ENCODE measurements around the gene PDE6H. TPM values are rescaled to one million over a fixed set of nuclear protein-coding genes. Genes with fewer than 3 reads are reported as not detected.

The PDE6H gene
- total RNA-seq, 2 experiments from 2014 or later = not detected

GRCh38 chr12:14982991-14983390 lies 10.1 kb downstream of the PDE6H start:
- no peak overlapping the region for H3K4me3 ChIP-seq (ENCODE audit: low read length)
- H3K9me3 Mint-ChIP-seq = no peaks in the 10 kb centered on the region
- peak overlapping the region; percentile 7 for H3K27ac Mint-ChIP-seq
- H3K36me3 ChIP-seq (ENCODE audit: insufficient read depth, low read length) = no peaks in the 10 kb centered on the region
- peaks cover 24% of the 10 kb centered on the region for H3K4me1 ChIP-seq (ENCODE audit: insufficient read depth, low read length)
- H3K9me3 ChIP-seq (ENCODE audit: control insufficient read depth in 1 of 2, insufficient read depth in 1 of 2, low read length in 2 of 2) = no peaks in the 10 kb centered on the region
- peaks cover 71% of the 10 kb centered on the region for H3K4me1 Mint-ChIP-seq (ENCODE audit: low read depth)
- H3K27me3 ChIP-seq (ENCODE audit: control insufficient read depth in 1 of 2, insufficient read depth in 2 of 2, low read length in 2 of 2) = no peaks in the 10 kb centered on the region
- intact Hi-C loops (cut with DNase I, micrococcal nuclease) = no loop called here
- H3K27ac ChIP-seq (ENCODE audit: low read depth in 1 of 2, low read length in 2 of 2) = no peak overlapping the region
- CTCF ChIA-PET = interaction anchor here (0.6 kb wide), 1 partner anchor 139 kb away, joined by 3 read pairs; no protein-coding TSS in a partner anchor
- DNase-seq (peak in 3 of 14 experiments; percentile 24 to 25 (median 24)), ATAC-seq (ENCODE audit: poor library complexity) (peak; percentile 39)
- TF ChIP-seq CTCF (IDR thresholded peaks at IDR 0.05) = no peak
- no peak overlapping the region for H3K4me3 Mint-ChIP-seq
- no peaks in the 10 kb centered on the region for H3K36me3 Mint-ChIP-seq (ENCODE audit: low read depth)
- POLR2A ChIA-PET = interaction anchor here (1.0 to 1.1 kb wide), 3 partner anchors 22 to 212 kb away, joined by 3 to 5 read pairs (median 3); no protein-coding TSS in a partner anchor
- no peaks in the 10 kb centered on the region for H3K27me3 Mint-ChIP-seq

GRCh38 chr12:14984036-14984435 lies 11.2 kb downstream of the PDE6H start:
- H3K27me3 Mint-ChIP-seq = no peaks in the 10 kb centered on the region
- H3K9me3 ChIP-seq (ENCODE audit: control insufficient read depth in 1 of 2, insufficient read depth in 1 of 2, low read length in 2 of 2) = no peaks in the 10 kb centered on the region
- CTCF ChIA-PET = interaction anchor here (0.8 kb wide), 1 partner anchor 10 kb away, joined by 4 read pairs; no protein-coding TSS in a partner anchor
- H3K9me3 Mint-ChIP-seq = no peaks in the 10 kb centered on the region
- no peak for ATAC-seq (ENCODE audit: poor library complexity)
- no peak for TF ChIP-seq CTCF (IDR thresholded peaks at IDR 0.05)
- no peak for DNase-seq
- intact Hi-C loops (cut with DNase I, micrococcal nuclease) = no loop called here
- H3K36me3 Mint-ChIP-seq (ENCODE audit: low read depth) = no peaks in the 10 kb centered on the region
- no peak overlapping the region for H3K27ac Mint-ChIP-seq
- POLR2A ChIA-PET = interaction anchor here (0.6 to 1.0 kb wide), 5 partner anchors 22 to 213 kb away, joined by 3 to 5 read pairs (median 3); no protein-coding TSS in a partner anchor
- H3K4me3 Mint-ChIP-seq = no peak overlapping the region
- H3K27me3 ChIP-seq (ENCODE audit: control insufficient read depth in 1 of 2, insufficient read depth in 2 of 2, low read length in 2 of 2) = no peaks in the 10 kb centered on the region
- peaks cover 64% of the 10 kb centered on the region for H3K4me1 Mint-ChIP-seq (ENCODE audit: low read depth)
- no peak overlapping the region for H3K4me3 ChIP-seq (ENCODE audit: low read length)
- H3K36me3 ChIP-seq (ENCODE audit: insufficient read depth, low read length) = no peaks in the 10 kb centered on the region
- H3K4me1 ChIP-seq (ENCODE audit: insufficient read depth, low read length) = peaks cover 24% of the 10 kb centered on the region
- no peak overlapping the region for H3K27ac ChIP-seq (ENCODE audit: low read depth in 1 of 2, low read length in 2 of 2)

- TF ChIP-seq CTCF (IDR thresholded peaks at IDR 0.05) = no peak
- no peak overlapping the region for H3K27ac ChIP-seq (ENCODE audit: low read depth in 1 of 2, low read length in 2 of 2)
- intact Hi-C loops (cut with DNase I, micrococcal nuclease) = no loop called here
- peaks cover 24% of the 10 kb centered on the region for H3K4me1 ChIP-seq (ENCODE audit: insufficient read depth, low read length)
- no peaks in the 10 kb centered on the region for H3K36me3 Mint-ChIP-seq (ENCODE audit: low read depth)
- no peaks in the 10 kb centered on the region for H3K9me3 ChIP-seq (ENCODE audit: control insufficient read depth in 1 of 2, insufficient read depth in 1 of 2, low read length in 2 of 2)
- no peak overlapping the region for H3K4me3 ChIP-seq (ENCODE audit: low read length)
- DNase-seq (no peak), ATAC-seq (ENCODE audit: poor library complexity) (no peak)
- peaks cover 56% of the 10 kb centered on the region for H3K4me1 Mint-ChIP-seq (ENCODE audit: low read depth)
- no peaks in the 10 kb centered on the region for H3K27me3 ChIP-seq (ENCODE audit: control insufficient read depth in 1 of 2, insufficient read depth in 2 of 2, low read length in 2 of 2)
- POLR2A ChIA-PET = no interaction called here
- CTCF ChIA-PET = interaction anchor here (0.6 kb wide), 1 partner anchor 11 kb away, joined by 5 read pairs; no protein-coding TSS in a partner anchor
- H3K9me3 Mint-ChIP-seq = no peaks in the 10 kb centered on the region
- H3K4me3 Mint-ChIP-seq = no peak overlapping the region
- no peaks in the 10 kb centered on the region for H3K27me3 Mint-ChIP-seq
- no peaks in the 10 kb centered on the region for H3K36me3 ChIP-seq (ENCODE audit: insufficient read depth, low read length)
- no peak overlapping the region for H3K27ac Mint-ChIP-seq
Measured at GRCh38 chr12:14984766-14985285, 12.0 kb downstream of the PDE6H start.
